ENCODE data around the gene PRCC. TPM values are rescaled to one million over a fixed set of nuclear protein-coding genes. Genes with fewer than 3 reads are reported as not detected.

The PRCC gene
- total and polyA plus RNA-seq, 2 of the 13 experiments (the other 11 are each of a cell fraction or from before 2014, with no cell fraction given) = 24.2 to 40.5 TPM

DNA sequence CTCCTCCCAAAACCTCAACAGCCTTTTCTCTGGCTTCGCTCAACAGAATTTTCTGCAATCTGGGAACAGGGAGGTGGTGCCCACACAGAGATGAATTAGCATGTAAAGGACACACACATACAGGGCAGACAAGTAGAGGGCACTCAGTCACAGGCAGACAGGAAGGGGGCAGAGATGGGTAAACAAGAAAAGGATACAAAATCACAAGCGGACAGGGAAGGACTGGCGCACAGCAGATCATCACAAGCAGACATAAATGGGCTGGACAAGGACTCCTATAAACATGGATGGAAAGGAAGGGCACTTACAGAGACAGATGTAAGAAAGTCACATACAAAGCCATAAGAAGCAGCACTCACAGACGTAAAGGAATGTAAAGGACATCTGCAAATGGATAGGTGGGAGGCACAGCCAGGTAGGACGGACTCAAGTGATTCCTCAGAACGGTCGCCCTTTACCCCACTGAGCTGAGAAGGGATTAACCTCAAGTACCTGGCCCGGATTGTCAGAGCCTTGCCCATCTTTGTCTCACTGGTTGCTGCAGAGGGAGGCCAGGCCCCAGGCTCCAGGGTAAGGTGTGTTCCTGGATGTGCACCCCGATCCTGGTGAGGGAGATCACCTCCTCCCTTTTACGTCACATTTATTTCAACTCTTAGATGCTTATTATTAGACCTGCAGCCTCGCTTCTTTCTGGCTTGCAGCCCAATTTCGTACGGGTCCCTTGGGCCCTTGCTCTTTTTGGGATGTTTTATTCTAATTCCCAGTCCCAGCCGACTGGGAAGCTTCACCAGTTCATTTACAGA, 836 bp upstream of the PRCC start (continued):
- TF ChIP-seq TARDBP (CRISPR knock-in tag; IDR thresholded peaks at IDR 0.05) (peak; percentile 29; the same call in 1 of the 2 replicates), BRD4 (CRISPR knock-in tag; IDR thresholded peaks at IDR 0.05) (0 out of 2 replicates have a peak, but pooled peaks have one; percentile 28), SALL1 (CRISPR knock-in tag; IDR thresholded peaks at IDR 0.05) (0 out of 2 replicates have a peak, but pooled peaks have one; percentile 8), ZBTB38 (CRISPR knock-in tag; IDR thresholded peaks at IDR 0.05) (no peak), ZNF441 (CRISPR knock-in tag; IDR thresholded peaks at IDR 0.05; ENCODE audit: borderline replicate concordance) (0 out of 2 replicates have a peak, but pooled peaks have one; percentile 24), ZNF761 (CRISPR knock-in tag; conservative IDR thresholded peaks at IDR 0.05) (0 out of 2 replicates have a peak, but pooled peaks have one; percentile 28), ZNF263 (CRISPR knock-in tag; IDR thresholded peaks at IDR 0.05) (peak; percentile 20; the same call in 1 of the 2 replicates), PHF20 (CRISPR knock-in tag; IDR thresholded peaks at IDR 0.05) (no peak), NR2F1 (CRISPR knock-in tag; IDR thresholded peaks at IDR 0.05) (no peak), TOPORS (CRISPR knock-in tag; IDR thresholded peaks at IDR 0.05) (0 out of 2 replicates have a peak, but pooled peaks have one; percentile 13), RCOR2 (CRISPR knock-in tag; IDR thresholded peaks at IDR 0.05) (no peak), ZNF101 (CRISPR knock-in tag; IDR thresholded peaks at IDR 0.05; ENCODE audit: borderline replicate concordance, low read depth) (no peak), IKZF4 (CRISPR knock-in tag; IDR thresholded peaks at IDR 0.05; ENCODE audit: borderline replicate concordance, low read depth, not compliant biosample characterization) (peak; percentile 16), AGO2 (optimal IDR thresholded peaks at IDR 0.05; ENCODE audit: low read depth, low read length) (no peak), ZNF644 (CRISPR knock-in tag; IDR thresholded peaks at IDR 0.05; ENCODE audit: low read depth) (no peak)
- TF ChIP-seq, protein P1, sequence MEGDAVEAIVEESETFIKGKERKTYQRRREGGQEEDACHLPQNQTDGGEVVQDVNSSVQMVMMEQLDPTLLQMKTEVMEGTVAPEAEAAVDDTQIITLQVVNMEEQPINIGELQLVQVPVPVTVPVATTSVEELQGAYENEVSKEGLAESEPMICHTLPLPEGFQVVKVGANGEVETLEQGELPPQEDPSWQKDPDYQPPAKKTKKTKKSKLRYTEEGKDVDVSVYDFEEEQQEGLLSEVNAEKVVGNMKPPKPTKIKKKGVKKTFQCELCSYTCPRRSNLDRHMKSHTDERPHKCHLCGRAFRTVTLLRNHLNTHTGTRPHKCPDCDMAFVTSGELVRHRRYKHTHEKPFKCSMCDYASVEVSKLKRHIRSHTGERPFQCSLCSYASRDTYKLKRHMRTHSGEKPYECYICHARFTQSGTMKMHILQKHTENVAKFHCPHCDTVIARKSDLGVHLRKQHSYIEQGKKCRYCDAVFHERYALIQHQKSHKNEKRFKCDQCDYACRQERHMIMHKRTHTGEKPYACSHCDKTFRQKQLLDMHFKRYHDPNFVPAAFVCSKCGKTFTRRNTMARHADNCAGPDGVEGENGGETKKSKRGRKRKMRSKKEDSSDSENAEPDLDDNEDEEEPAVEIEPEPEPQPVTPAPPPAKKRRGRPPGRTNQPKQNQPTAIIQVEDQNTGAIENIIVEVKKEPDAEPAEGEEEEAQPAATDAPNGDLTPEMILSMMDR (CRISPR knock-in tag; IDR thresholded peaks at IDR 0.05) = peak; percentile 30
- TF ChIP-seq, protein P2, sequence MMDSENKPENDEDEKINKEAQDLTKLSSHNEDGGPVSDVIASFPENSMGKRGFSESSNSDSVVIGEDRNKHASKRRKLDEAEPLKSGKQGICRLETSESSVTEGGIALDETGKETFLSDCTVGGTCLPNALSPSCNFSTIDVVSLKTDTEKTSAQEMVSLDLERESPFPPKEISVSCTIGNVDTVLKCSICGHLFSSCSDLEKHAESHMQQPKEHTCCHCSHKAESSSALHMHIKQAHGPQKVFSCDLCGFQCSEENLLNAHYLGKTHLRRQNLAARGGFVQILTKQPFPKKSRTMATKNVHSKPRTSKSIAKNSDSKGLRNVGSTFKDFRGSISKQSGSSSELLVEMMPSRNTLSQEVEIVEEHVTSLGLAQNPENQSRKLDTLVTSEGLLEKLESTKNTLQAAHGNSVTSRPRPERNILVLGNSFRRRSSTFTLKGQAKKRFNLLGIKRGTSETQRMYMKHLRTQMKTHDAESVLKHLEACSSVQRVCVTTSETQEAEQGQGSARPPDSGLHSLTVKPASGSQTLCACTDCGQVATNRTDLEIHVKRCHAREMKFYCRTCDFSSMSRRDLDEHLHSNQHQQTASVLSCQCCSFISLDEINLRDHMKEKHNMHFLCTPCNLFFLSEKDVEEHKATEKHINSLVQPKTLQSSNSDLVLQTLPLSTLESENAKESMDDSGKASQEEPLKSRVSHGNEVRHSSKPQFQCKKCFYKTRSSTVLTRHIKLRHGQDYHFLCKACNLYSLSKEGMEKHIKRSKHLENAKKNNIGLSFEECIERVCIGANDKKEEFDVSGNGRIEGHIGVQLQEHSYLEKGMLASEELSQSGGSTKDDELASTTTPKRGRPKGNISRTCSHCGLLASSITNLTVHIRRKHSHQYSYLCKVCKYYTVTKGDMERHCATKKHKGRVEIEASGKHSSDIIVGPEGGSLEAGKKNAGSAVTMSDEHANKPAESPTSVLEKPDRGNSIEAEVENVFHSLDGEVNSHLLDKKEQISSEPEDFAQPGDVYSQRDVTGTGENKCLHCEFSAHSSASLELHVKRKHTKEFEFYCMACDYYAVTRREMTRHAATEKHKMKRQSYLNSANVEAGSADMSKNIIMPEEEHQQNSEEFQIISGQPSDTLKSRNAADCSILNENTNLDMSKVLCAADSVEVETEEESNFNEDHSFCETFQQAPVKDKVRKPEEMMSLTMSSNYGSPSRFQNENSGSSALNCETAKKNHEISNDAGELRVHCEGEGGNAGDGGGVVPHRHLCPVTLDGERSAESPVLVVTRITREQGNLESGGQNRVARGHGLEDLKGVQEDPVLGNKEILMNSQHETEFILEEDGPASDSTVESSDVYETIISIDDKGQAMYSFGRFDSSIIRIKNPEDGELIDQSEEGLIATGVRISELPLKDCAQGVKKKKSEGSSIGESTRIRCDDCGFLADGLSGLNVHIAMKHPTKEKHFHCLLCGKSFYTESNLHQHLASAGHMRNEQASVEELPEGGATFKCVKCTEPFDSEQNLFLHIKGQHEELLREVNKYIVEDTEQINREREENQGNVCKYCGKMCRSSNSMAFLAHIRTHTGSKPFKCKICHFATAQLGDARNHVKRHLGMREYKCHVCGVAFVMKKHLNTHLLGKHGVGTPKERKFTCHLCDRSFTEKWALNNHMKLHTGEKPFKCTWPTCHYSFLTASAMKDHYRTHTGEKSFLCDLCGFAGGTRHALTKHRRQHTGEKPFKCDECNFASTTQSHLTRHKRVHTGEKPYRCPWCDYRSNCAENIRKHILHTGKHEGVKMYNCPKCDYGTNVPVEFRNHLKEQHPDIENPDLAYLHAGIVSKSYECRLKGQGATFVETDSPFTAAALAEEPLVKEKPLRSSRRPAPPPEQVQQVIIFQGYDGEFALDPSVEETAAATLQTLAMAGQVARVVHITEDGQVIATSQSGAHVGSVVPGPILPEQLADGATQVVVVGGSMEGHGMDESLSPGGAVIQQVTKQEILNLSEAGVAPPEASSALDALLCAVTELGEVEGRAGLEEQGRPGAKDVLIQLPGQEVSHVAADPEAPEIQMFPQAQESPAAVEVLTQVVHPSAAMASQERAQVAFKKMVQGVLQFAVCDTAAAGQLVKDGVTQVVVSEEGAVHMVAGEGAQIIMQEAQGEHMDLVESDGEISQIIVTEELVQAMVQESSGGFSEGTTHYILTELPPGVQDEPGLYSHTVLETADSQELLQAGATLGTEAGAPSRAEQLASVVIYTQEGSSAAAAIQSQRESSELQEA (CRISPR knock-in tag; IDR thresholded peaks at IDR 0.05; ENCODE audit: not compliant biosample characterization) = peak; percentile 12
